CD4-positive, alpha-beta T cell (primary cell): ENCODE results near the gene FHDC1. TPM values are rescaled to one million over a fixed set of nuclear protein-coding genes. Genes with fewer than 3 reads are reported as not detected.

Source experiments
- ATAC-seq: fragments of 200-7000 bp; cut with Tn5 transposase; one replicate; pipeline ENCODE4 v1.10.0; 2022; ENCODE audit warnings: mild to moderate bottlenecking; ENCODE audit not compliant: poor library complexity
- CTCF ChIA-PET: fragments of 350-600 bp; sonication (Branson Sonifier 250); formaldehyde crosslinking; loops from one replicate; lab custom pipeline; 2021; ENCODE audit warnings: antibody characterized with exemption, inconsistent platforms; lab: Charles Lee
- POLR2A ChIA-PET: fragments of 350-600 bp; sonication (Branson Sonifier 250); formaldehyde crosslinking; loops from one replicate; lab custom pipeline; 2021; ENCODE audit warnings: antibody characterized with exemption, inconsistent platforms; lab: Charles Lee
- DNase-seq, 14 experiments: peaks; one replicate each; pipeline ENCODE4 v3.0.0-alpha.2; 2013 to 2020; ENCODE audit warnings: mixed read lengths in 2 of 14
- H3K27ac ChIP-seq, 2 donors: one replicate each; pipeline versions ENCODE4 v1.5.1 to v1.7.0; 2013; ENCODE audit warnings: low read length in 2 of 2, low read depth in 1 of 2, mild to moderate bottlenecking in 1 of 2
- H3K27me3 ChIP-seq, 2 experiments: 1 replicate in 1 of 2; 2 replicates in 1 of 2; pipeline versions ENCODE4 v1.6.1 to v1.7.0; 2013; ENCODE audit warnings: low read length in 2 of 2, control low read depth in 1 of 2, mild to moderate bottlenecking in 1 of 2, moderate library complexity in 1 of 2; ENCODE audit not compliant: insufficient read depth in 2 of 2, control insufficient read depth in 1 of 2
- H3K36me3 ChIP-seq: one replicate; pipeline ENCODE4 v1.6.1; 2013; ENCODE audit warnings: low read length, control low read depth; ENCODE audit not compliant: insufficient read depth
- H3K4me1 ChIP-seq: one replicate; pipeline ENCODE4 v1.6.1; 2013; ENCODE audit warnings: low read length, control low read depth; ENCODE audit not compliant: insufficient read depth
- H3K4me3 ChIP-seq: one replicate; pipeline ENCODE4 v1.5.1; 2013; ENCODE audit warnings: mild to moderate bottlenecking, low read length, moderate library complexity
- H3K9me3 ChIP-seq, 2 experiments: 1 replicate in 1 of 2; 2 replicates in 1 of 2; pipeline versions ENCODE4 v1.6.1 to v1.7.0; 2013; ENCODE audit warnings: low read length in 2 of 2, mild to moderate bottlenecking in 2 of 2, control low read depth in 1 of 2, moderate library complexity in 1 of 2; ENCODE audit not compliant: control insufficient read depth in 1 of 2, insufficient read depth in 1 of 2
- H3K27ac Mint-ChIP-seq: one replicate; pipeline ENCODE4 v1.8.0; 2020; ENCODE audit warnings: mixed read lengths
- H3K27me3 Mint-ChIP-seq: one replicate; pipeline ENCODE4 v1.8.0; 2021; ENCODE audit warnings: mixed read lengths
- H3K36me3 Mint-ChIP-seq: one replicate; pipeline ENCODE4 v1.8.0; 2021; ENCODE audit warnings: low read depth, mixed read lengths
- H3K4me1 Mint-ChIP-seq: one replicate; pipeline ENCODE4 v1.8.0; 2021; ENCODE audit warnings: low read depth, mixed read lengths
- H3K4me3 Mint-ChIP-seq: one replicate; pipeline ENCODE4 v1.8.0; 2020; ENCODE audit warnings: mild to moderate bottlenecking, mixed read lengths
- H3K9me3 Mint-ChIP-seq: one replicate; pipeline ENCODE4 v1.8.0; 2020; ENCODE audit warnings: mixed read lengths
- intact Hi-C, 2 experiments: fragments of 100-400 bp; cut with DNase I in 1 of 2; cut with micrococcal nuclease in 1 of 2; formaldehyde crosslinking; loops; one replicate each; pipeline versions ENCODE4 v1.15.1 to v1.9.0; 2023 to 2025; cut with DNase I, micrococcal nuclease
- polyA plus RNA-seq, 2 donors: library from polyadenylated mRNA; unstranded; fragments of 120-200 nt; gene quantifications; one replicate each; pipeline ENCODE4 v1.2.1, GENCODE V29; 2013
- total RNA-seq, 174 experiments: library from RNA in 2 of 174; stranded (reverse) in 2 of 174; gene quantifications; one replicate each; pipeline ENCODE4 v1.2.3 and lab custom pipeline; 2021 to 2026
- TF ChIP-seq, protein P1 (sequence below): fragments of 200-600 bp; IDR thresholded peaks from one replicate; pipeline ENCODE4 v1.8.0; 2022; ENCODE audit warnings: antibody characterized with exemption, mild to moderate bottlenecking

FHDC1 gene, protein sequence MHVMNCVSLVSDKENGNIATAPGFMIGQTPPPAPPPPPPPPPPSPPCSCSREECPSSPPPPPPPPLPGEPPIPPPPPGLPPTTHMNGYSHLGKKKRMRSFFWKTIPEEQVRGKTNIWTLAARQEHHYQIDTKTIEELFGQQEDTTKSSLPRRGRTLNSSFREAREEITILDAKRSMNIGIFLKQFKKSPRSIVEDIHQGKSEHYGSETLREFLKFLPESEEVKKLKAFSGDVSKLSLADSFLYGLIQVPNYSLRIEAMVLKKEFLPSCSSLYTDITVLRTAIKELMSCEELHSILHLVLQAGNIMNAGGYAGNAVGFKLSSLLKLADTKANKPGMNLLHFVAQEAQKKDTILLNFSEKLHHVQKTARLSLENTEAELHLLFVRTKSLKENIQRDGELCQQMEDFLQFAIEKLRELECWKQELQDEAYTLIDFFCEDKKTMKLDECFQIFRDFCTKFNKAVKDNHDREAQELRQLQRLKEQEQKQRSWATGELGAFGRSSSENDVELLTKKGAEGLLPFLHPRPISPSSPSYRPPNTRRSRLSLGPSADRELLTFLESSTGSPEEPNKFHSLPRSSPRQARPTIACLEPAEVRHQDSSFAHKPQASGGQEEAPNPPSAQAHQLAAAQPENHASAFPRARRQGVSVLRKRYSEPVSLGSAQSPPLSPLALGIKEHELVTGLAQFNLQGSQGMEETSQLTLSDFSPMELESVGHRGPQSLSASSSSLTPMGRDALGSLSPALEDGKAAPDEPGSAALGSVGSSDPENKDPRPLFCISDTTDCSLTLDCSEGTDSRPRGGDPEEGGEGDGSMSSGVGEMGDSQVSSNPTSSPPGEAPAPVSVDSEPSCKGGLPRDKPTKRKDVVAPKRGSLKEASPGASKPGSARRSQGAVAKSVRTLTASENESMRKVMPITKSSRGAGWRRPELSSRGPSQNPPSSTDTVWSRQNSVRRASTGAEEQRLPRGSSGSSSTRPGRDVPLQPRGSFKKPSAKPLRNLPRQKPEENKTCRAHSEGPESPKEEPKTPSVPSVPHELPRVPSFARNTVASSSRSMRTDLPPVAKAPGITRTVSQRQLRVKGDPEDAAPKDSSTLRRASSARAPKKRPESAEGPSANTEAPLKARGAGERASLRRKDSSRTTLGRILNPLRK
- under 1 TPM in 1 of 2 experiments, not detected in 1; 0.03 TPM for total RNA-seq
- 0.10 TPM for polyA plus RNA-seq (2013, experiment 1 of 2)
- 0.26 TPM for polyA plus RNA-seq (2013, experiment 2 of 2)
- total RNA-seq (lab: John Stamatoyannopoulos, UW), result 0 to 1.6 (median 0.30) reads per million in 172 experiments

DNA sequence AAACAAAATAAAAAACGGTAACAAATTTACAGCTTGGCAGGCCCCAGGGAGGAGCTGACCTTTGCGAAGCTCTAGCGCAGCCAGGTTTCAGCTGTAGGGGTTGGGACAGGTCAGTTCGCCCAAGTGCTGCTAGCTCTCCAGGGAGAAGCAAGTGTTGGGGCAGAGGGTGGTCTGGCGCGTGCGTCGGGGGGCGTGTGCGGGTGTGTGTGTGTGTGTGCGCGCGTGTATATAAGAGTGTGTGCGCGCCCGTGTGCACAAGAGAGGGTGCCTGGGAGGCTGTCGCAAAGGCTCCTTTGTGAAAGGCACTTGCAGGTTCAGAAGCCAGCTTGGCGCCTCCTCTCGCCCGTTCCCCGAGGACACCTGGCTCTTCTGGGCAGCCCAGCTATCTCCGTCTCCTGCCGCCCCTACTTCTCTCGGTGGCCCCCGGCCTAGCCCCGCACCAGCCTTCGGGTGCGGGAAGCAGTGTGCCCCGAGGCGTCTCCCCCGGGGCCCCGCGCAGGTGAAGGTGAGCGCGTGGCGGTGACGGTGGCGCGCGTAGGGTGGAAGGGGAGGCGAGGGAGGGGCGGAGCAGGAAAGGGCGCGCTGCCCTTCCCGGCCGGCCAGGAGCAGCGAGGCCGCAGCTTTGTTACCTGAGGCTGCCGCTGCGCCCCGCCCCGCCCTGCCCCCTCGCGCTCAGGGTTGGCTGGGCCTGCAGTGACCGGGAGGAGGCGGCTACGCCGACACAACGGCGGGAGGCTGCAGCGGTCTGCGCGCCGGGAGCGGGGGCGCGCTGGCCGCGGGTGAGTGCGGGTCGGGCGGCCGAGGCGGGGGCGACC, at the start of gene FHDC1:
FHDC1 (plus strand) TSS at position 693 of the 815 bp plus-strand sequence. CDS start 6,735 bp downstream, outside the sequence.
- H3K27me3 Mint-ChIP-seq, result peaks cover 64% of the 10 kb centered on the region
- H3K4me1 Mint-ChIP-seq, result peaks cover 24% of the 10 kb centered on the region
- ChIA-PET POLR2A (no interaction called here), CTCF (no interaction called here)
- Histone ChIP-seq H3K27me3 (peaks cover 54 to 62% of the 10 kb centered on the region in 2 experiments), H3K4me1 (peaks cover 22% of the 10 kb centered on the region), H3K27ac (no peak within 1 kb of the TSS), H3K36me3 (no peaks in the 10 kb centered on the region), H3K4me3 (peak within 1 kb of the TSS; percentile 50), H3K9me3 (peaks cover 0 to 5% of the 10 kb centered on the region in 2 experiments)
- intact Hi-C loops, result no loop called here
- DNase-seq (peak in 3 of 14 experiments; percentile 0 to 21 (median 7)), ATAC-seq (no peak)
- TF ChIP-seq, protein P1, sequence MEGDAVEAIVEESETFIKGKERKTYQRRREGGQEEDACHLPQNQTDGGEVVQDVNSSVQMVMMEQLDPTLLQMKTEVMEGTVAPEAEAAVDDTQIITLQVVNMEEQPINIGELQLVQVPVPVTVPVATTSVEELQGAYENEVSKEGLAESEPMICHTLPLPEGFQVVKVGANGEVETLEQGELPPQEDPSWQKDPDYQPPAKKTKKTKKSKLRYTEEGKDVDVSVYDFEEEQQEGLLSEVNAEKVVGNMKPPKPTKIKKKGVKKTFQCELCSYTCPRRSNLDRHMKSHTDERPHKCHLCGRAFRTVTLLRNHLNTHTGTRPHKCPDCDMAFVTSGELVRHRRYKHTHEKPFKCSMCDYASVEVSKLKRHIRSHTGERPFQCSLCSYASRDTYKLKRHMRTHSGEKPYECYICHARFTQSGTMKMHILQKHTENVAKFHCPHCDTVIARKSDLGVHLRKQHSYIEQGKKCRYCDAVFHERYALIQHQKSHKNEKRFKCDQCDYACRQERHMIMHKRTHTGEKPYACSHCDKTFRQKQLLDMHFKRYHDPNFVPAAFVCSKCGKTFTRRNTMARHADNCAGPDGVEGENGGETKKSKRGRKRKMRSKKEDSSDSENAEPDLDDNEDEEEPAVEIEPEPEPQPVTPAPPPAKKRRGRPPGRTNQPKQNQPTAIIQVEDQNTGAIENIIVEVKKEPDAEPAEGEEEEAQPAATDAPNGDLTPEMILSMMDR, result no peak
- H3K36me3 Mint-ChIP-seq, result no peaks in the 10 kb centered on the region
- H3K4me3 Mint-ChIP-seq, result peak within 1 kb of the TSS; percentile 75
- no peaks in the 10 kb centered on the region for H3K9me3 Mint-ChIP-seq
- H3K27ac Mint-ChIP-seq, result no peak within 1 kb of the TSS

DNA sequence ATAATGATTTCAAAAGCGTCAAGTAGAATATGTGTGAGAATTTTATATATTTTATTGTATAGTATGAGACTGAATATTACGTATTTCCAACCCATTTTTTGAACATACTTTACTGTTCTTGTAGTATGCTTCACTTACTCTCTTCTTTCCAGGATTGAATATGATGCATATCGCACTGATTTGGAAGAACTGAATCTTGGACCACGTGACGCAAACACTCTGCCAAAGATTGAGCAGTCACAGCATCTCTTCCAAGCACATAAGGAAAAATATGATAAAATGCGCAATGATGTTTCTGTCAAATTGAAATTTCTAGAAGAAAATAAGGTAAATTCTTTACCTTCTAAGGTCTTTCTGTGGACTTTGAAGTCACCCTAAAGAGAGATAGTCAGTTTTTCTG, 48.1 kb upstream of the FHDC1 start:
- DNase-seq (no peak), ATAC-seq (no peak)
- H3K9me3 Mint-ChIP-seq, result no peaks in the 10 kb centered on the region
- no peaks in the 10 kb centered on the region for H3K9me3 ChIP-seq
- no peaks in the 10 kb centered on the region for H3K36me3 ChIP-seq
- H3K4me3 ChIP-seq, result no peak overlapping the region
- intact Hi-C loops, result no loop called here
- no peak overlapping the region for H3K27ac Mint-ChIP-seq
- no peaks in the 10 kb centered on the region for H3K4me1 ChIP-seq
- ChIA-PET POLR2A (no interaction called here), CTCF (no interaction called here)
- H3K4me3 Mint-ChIP-seq, result no peak overlapping the region
- no peaks in the 10 kb centered on the region for H3K27me3 ChIP-seq
- no peaks in the 10 kb centered on the region for H3K27me3 Mint-ChIP-seq
- H3K4me1 Mint-ChIP-seq, result no peaks in the 10 kb centered on the region
- H3K36me3 Mint-ChIP-seq, result peaks cover 53% of the 10 kb centered on the region
- TF ChIP-seq, protein P1, result no peak
- H3K27ac ChIP-seq, result no peak overlapping the region
